C4-2B (cell line): ENCODE data around the gene NCKAP5.

ENCODE experiments used
- H3K27ac ChIP-seq: fragments of 450-650 bp; 2 replicates; pipeline ENCODE4 v1.5.1; 2017
- CTCF ChIP-seq: fragments of 450-650 bp; conservative IDR thresholded peaks from 2 replicates; pipeline ENCODE4 v1.5.1; 2017; ENCODE audit warnings: mild to moderate bottlenecking
- ZFX ChIP-seq: fragments of 450-650 bp; IDR thresholded peaks from 2 replicates; pipeline ENCODE4 v1.6.1; 2017

Gene NCKAP5

GRCh38 chr2:132797071-132797470 lies 771.2 kb downstream of the NCKAP5 start:
- no peak overlapping the region for H3K27ac ChIP-seq

GRCh38 chr2:132795220-132795619 lies 773.0 kb downstream of the NCKAP5 start:
- no peak overlapping the region for H3K27ac ChIP-seq
- TF ChIP-seq CTCF (no peak), ZFX (no peak)

More at GRCh38 chr2:132797071-132797470, 771.2 kb downstream of the NCKAP5 start:
- TF ChIP-seq CTCF, result no peak
- no peak for TF ChIP-seq ZFX

GRCh38 chr2:132793532-132793931 lies 774.7 kb downstream of the NCKAP5 start:
- no peak overlapping the region for H3K27ac ChIP-seq
- TF ChIP-seq CTCF (no peak), ZFX (no peak)

GRCh38 chr2:132790207-132790785 lies 778.0 kb downstream of the NCKAP5 start:
- H3K27ac ChIP-seq, result no peak overlapping the region
- no peak for TF ChIP-seq CTCF

- TF ChIP-seq ZFX (no peak), CTCF (no peak)
These were observed 779.2 kb downstream of the NCKAP5 start for GRCh38 chr2:132789066-132789465.

GRCh38 chr2:132788310-132788838 lies 779.9 kb downstream of the NCKAP5 start:
- no peak overlapping the region for H3K27ac ChIP-seq
- TF ChIP-seq ZFX (no peak), CTCF (no peak)

More at GRCh38 chr2:132789066-132789465, 779.2 kb downstream of the NCKAP5 start:
- no peak overlapping the region for H3K27ac ChIP-seq

GRCh38 chr2:132783883-132784282 lies 784.4 kb downstream of the NCKAP5 start:
- TF ChIP-seq ZFX (no peak), CTCF (no peak)
- H3K27ac ChIP-seq, result no peak overlapping the region
